BJ (cell line): Measurements from ENCODE around the gene SMOC2. TPM values are rescaled to one million over a fixed set of nuclear protein-coding genes. Genes with fewer than 3 reads are reported as not detected.

Experiments used
- CTCF ChIA-PET: fragments of 350-600 bp; formaldehyde crosslinking; extraction: SDS; loops from one replicate; lab custom pipeline; 2021; ENCODE audit warnings: antibody characterized with exemption, inconsistent platforms; lab: Yijun Ruan, JAX
- POLR2A ChIA-PET: fragments of 300-600 bp; sonication (Branson Sonifier 250); formaldehyde crosslinking; extraction: SDS; loops from one replicate; lab custom pipeline; 2021; ENCODE audit warnings: antibody characterized with exemption; lab: Charles Lee
- DNase-seq: peaks from one replicate; pipeline ENCODE4 v3.0.0-alpha.2; 2011; ENCODE audit warnings: low read depth
- H3K27me3 ChIP-seq: 2 replicates; pipeline ENCODE4 v1.6.0; 2011; ENCODE audit warnings: low read length; ENCODE audit not compliant: control insufficient read depth, insufficient read depth
- H3K36me3 ChIP-seq: 2 replicates; pipeline ENCODE4 v1.5.1; 2011; ENCODE audit warnings: low read length; ENCODE audit not compliant: control insufficient read depth, insufficient read depth
- H3K4me3 ChIP-seq: 2 replicates; pipeline ENCODE4 v1.5.1; 2011; ENCODE audit warnings: low read depth, mild to moderate bottlenecking, control low read depth, low read length
- polyA plus RNA-seq: library from polyadenylated mRNA; depleted of rRNA; stranded (reverse); fragments of >200 nt; gene quantifications from 2 replicates; pipeline ENCODE4 v1.2.3, GENCODE V29; 2011
- TF ChIP-seq, protein P1 (sequence below): IDR thresholded peaks from 2 replicates; pipeline ENCODE4 v1.5.1; 2011; ENCODE audit warnings: low read depth, mild to moderate bottlenecking, control low read depth, inconsistent platforms, low read length, moderate library complexity; ENCODE audit not compliant: insufficient read depth

SMOC2 gene
- polyA plus RNA-seq, 1 experiment, result not detected

DNA sequence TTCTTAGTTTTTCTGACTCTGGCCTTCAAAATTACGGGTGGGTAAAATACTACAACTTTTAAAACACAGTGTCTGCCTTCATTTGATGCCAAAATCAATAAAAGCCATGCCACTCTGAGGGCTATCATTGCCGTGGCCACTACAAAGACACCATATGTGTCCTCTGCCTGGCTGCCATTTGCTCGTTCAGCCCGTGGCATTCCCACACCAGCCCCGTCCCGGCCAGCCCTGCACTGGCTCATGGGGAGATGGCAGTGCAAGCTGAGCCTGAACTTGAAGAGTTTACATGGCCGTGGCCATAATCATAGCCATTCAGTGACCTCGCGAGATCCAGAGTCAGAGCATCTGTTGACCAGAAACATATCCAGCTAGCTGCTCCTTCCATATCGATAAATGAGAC lies 79.2 kb downstream of the SMOC2 start:
- POLR2A ChIA-PET, result no interaction called here
- Histone ChIP-seq H3K4me3 (no peak overlapping the region), H3K27me3 (no peaks in the 10 kb centered on the region), H3K36me3 (no peaks in the 10 kb centered on the region)
- CTCF ChIA-PET, result no interaction called here
- TF ChIP-seq, protein P1, sequence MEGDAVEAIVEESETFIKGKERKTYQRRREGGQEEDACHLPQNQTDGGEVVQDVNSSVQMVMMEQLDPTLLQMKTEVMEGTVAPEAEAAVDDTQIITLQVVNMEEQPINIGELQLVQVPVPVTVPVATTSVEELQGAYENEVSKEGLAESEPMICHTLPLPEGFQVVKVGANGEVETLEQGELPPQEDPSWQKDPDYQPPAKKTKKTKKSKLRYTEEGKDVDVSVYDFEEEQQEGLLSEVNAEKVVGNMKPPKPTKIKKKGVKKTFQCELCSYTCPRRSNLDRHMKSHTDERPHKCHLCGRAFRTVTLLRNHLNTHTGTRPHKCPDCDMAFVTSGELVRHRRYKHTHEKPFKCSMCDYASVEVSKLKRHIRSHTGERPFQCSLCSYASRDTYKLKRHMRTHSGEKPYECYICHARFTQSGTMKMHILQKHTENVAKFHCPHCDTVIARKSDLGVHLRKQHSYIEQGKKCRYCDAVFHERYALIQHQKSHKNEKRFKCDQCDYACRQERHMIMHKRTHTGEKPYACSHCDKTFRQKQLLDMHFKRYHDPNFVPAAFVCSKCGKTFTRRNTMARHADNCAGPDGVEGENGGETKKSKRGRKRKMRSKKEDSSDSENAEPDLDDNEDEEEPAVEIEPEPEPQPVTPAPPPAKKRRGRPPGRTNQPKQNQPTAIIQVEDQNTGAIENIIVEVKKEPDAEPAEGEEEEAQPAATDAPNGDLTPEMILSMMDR, result no peak
- no peak for DNase-seq

DNA sequence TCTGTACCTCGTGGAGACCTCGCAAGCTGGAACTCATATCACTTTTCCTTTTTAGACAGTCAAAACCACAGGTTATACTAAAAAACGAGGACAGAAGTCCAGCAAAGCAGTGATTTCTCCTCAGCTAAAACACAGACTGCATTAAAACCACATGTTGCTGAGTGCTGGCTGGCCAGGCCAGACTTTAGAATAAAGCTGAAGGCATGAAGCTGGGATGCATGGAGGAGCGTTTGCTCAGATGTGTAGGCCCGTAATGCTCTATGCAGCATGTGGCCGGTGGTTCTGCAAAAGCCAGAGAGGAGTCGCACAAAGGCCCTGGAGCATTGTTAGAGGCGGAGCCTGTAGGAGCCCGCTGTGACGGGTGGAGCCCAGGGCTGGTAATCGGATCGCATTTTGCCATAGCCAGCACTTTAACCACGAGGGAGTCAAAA lies 83.6 kb downstream of the SMOC2 start:
- ChIA-PET POLR2A (no interaction called here), CTCF (no interaction called here)
- TF ChIP-seq, protein P1, result no peak
- DNase-seq, result no peak
- no peaks in the 10 kb centered on the region for H3K27me3 ChIP-seq
- H3K36me3 ChIP-seq, result no peaks in the 10 kb centered on the region
- H3K4me3 ChIP-seq, result no peak overlapping the region

DNA sequence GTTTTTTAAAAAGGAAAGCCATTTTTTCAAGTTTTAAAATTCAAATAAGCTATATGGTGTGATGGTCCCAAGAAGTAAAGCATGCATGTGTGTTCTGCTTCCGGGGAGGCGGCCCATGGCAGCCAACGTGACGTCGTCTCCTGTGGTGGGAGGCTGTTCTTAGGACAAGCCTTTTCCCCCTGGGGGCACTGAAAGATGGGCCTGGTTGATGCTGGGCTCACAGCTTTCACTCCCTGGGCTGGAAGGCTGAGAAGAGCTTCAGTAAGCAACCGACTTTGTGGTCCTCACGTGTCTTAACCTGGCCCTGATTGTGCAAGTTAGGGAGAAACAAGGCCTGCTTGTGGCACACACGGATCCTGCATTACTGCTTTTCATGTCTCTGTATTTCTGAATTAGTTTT lies 84.1 kb downstream of the SMOC2 start:
- POLR2A ChIA-PET, result no interaction called here
- DNase-seq, result no peak

DNA sequence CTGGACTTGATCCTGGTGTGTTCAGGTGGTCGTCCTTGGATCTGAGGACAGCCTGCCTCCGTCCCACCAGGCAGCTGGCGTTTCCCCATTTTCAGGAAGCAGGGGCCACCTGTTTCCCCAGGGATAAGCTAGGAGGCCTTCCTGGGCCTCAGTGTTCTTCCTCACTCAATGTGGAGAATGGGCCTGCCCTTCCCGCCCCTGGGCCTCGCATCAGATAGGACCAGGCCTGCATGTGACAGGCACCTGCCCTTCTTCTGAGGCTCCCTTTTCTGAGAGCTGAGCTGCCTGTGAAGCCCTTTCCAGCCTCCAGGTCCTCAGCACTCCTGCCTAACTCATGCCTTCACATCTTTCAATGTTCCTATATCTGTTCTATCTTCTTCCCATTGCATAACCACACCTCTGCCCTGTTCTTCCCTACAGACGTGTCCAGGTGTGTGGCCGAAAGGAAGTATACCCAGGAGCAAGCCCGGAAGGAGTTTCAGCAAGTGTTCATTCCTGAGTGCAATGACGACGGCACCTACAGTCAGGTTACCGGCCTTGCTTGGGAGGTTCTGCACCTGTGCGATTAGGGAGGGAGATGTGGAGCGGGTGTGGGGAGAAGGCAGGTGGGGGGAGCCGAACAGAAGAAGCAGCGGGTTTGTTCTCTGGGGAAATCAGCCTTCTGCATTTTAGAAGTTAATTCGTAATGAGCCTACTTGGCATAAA lies 85.1 kb downstream of the SMOC2 start:
- CTCF ChIA-PET, result no interaction called here
- POLR2A ChIA-PET, result no interaction called here

More for the DNA sequence above, 84.1 kb downstream of the SMOC2 start:
- CTCF ChIA-PET, result no interaction called here
- TF ChIP-seq, protein P1, result no peak
- no peak overlapping the region for H3K4me3 ChIP-seq
- no peaks in the 10 kb centered on the region for H3K27me3 ChIP-seq
- no peaks in the 10 kb centered on the region for H3K36me3 ChIP-seq

DNA sequence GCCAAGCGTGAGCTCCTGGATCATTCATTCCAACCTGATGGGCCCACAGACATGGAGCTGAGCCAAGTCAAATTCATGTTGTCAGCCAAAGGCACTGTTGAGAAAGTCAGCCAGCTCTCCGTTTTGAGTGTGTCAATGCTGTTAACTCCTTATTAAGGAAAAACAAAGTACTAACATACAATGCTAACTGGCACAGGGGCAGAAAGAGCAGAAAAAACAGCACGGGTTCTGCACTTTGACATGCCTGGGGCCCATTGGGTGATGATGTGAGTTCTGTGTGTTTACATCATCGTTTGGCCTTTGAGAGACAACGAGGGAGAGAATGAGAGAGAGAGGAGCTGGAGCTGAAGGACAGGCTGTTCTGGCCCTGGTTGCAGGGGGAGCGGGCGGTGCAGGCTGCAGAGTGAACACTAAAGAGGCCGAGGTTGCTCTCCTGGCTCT lies 85.9 kb downstream of the SMOC2 start:
- DNase-seq, result no peak

More for the DNA sequence above, 85.1 kb downstream of the SMOC2 start:
- Histone ChIP-seq H3K36me3 (no peaks in the 10 kb centered on the region), H3K4me3 (no peak overlapping the region), H3K27me3 (no peaks in the 10 kb centered on the region)
- no peak for DNase-seq
- TF ChIP-seq, protein P1, result no peak

More for the DNA sequence above, 85.9 kb downstream of the SMOC2 start:
- TF ChIP-seq, protein P1, result no peak
- H3K36me3 ChIP-seq, result no peaks in the 10 kb centered on the region
- no peaks in the 10 kb centered on the region for H3K27me3 ChIP-seq
- CTCF ChIA-PET, result no interaction called here
- no peak overlapping the region for H3K4me3 ChIP-seq
- POLR2A ChIA-PET, result no interaction called here
